ENCODE results near the gene PTGDS.

- TF ChIP-seq EZH2 (IDR thresholded peaks at IDR 0.05; ENCODE audit: borderline replicate concordance, insufficient read depth, low read depth, low read length, poor library complexity, severe bottlenecking) (no peak), CTCF (IDR thresholded peaks at IDR 0.05) (no peak)
Observed at GRCh38 chr9:137023583-137023991, 46.3 kb downstream of the PTGDS start.

Measured in B cell (primary cell).